Upper lobe of left lung (tissue), 6 donors: ENCODE measurements around the gene ESYT1. TPM values are rescaled to one million over a fixed set of nuclear protein-coding genes. Genes with fewer than 3 reads are reported as not detected.

ENCODE experiments used
- ATAC-seq, 2 donors: fragments of 200-7000 bp; cut with Tn5 transposase; one replicate each; pipeline ENCODE4 v1.9.1; 2022; ENCODE audit warnings: mild to moderate bottlenecking in 2 of 2, moderate library complexity in 2 of 2; ENCODE audit not compliant: low FRiP score in 2 of 2
- DNase-seq, 2 donors: peaks; one replicate each; pipeline ENCODE4 v3.0.0-alpha.2; 2019 to 2020
- H3K27ac ChIP-seq, 4 donors: fragments of 200-600 bp; sonication (generic); one replicate each; pipeline ENCODE4 v1.5.1; 2016 to 2019
- H3K27me3 ChIP-seq, 4 donors: fragments of 200-600 bp; sonication (generic); one replicate each; pipeline ENCODE4 v1.5.1; 2017 to 2019
- H3K36me3 ChIP-seq, 4 donors: fragments of 200-600 bp; sonication (generic); one replicate each; pipeline ENCODE4 v1.5.1; 2016 to 2019
- H3K4me1 ChIP-seq, 4 donors: fragments of 200-600 bp; sonication (generic); one replicate each; pipeline ENCODE4 v1.5.1; 2018 to 2019
- H3K4me3 ChIP-seq, 4 donors: fragments of 200-600 bp; sonication (generic); one replicate each; pipeline ENCODE4 v1.5.1; 2017 to 2019; ENCODE audit warnings: mild to moderate bottlenecking in 2 of 4, moderate library complexity in 1 of 4
- H3K9me3 ChIP-seq, 4 donors: fragments of 200-600 bp; sonication (generic); one replicate each; pipeline ENCODE4 v1.5.1; 2018 to 2019
- CTCF ChIP-seq, 6 experiments: fragments of 450-650 bp in 4 of 6; fragments of 200-600 bp in 2 of 6; sonication (generic) in 2 of 6; IDR thresholded peaks; one replicate each; pipeline ENCODE4 v1.5.1; 2016 to 2019; ENCODE audit warnings: antibody characterized with exemption in 6 of 6
- EP300 ChIP-seq, 4 donors: sonication (generic); formaldehyde crosslinking; IDR thresholded peaks; one replicate each; pipeline ENCODE4 v1.5.1; 2017; ENCODE audit warnings: antibody characterized with exemption in 4 of 4, control low read depth in 2 of 4
- POLR2A ChIP-seq, 4 donors: fragments of 450-650 bp; IDR thresholded peaks; one replicate each; pipeline ENCODE4 v1.5.1; 2016 to 2017; ENCODE audit warnings: antibody characterized with exemption in 4 of 4, mild to moderate bottlenecking in 2 of 4
- POLR2AphosphoS5 ChIP-seq, 2 donors: sonication (generic); formaldehyde crosslinking; IDR thresholded peaks; one replicate each; pipeline ENCODE4 v1.5.1; 2017; ENCODE audit warnings: antibody characterized with exemption in 2 of 2
- WGBS, 2 donors: methylation state at CpG; one replicate each; pipeline ENCODE4 v1.1.5; 2017 to 2018; 5-methylcytosine and 5-hydroxymethylcytosine counted together
- total RNA-seq, 6 donors: library from RNA; depleted of rRNA in 4 of 6; stranded (reverse); fragments of >200 nt in 4 of 6; gene quantifications; one replicate each; pipeline versions ENCODE4 v1.1.0 to v1.2.1, GENCODE V29; 2016 to 2021
- donor health status: DM: no; HTN: no; CAD: no; lungs with moderate emphysema.
- donor health status: DM: no; HTN: yes; CAD: no; lungs with severe emphysema.

Gene ESYT1
- total RNA-seq, 6 donors from 2014 or later = 73.9 to 132 (median 112) TPM

DNA sequence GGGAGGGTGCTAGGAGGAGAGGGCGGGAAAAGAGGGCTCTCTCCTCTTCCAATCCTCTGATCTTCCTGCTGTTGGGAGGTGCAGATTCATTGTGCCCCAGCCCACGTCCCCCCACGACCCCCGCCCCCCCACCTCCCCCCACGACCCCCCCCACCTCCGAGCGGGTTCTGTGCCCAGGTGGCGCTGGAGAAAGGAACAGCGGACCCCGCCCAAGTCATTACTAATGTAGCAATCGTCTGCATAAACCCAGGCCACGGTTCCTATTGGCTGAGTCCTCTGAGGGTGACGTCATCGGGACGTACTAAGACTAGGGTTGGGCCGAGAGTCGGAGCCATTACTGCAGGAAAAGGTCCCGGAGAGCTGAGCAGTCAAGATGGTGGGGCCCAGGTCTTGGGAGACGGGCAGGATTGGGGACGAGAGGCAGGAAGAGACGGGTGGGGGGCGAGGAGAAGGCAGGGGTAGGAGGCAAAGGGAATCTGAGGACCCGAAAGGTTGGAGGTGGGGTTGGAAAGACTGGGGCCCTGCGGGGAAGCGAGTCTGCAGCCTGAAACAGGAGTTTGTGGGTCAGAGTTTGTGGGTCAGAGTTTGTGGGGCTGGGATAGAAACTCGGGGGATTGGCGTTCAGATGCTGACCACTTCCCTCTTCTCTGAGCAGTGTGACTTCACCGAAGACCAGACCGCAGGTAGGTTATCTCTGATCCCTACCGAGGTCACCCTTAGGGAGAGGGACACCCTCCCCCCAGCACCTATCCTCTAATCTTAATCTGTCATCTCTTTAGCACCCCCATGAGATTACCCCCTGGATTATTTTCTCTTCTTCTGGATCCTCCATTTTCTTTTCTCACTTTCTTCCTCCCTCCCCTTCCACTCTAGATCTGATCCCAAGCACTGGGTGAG, 30.2 kb downstream of the ESYT1 start, which contains the start of gene MYL6:
TSS of gene MYL6 (plus strand) at position 331 of the 897 bp plus-strand sequence. CDS start at position 374, 43 bp downstream.
- Histone ChIP-seq H3K27ac (peak within 1 kb of the TSS; percentile 87 to 97 (median 96)), H3K36me3 (peaks cover 30 to 41% (median 37%) of the 10 kb centered on the region in 4 donors), H3K9me3 (no peaks in the 10 kb centered on the region), H3K27me3 (no peaks in the 10 kb centered on the region), H3K4me3 (peak within 1 kb of the TSS; percentile 59 to 84 (median 64)), H3K4me1 (peaks cover 34 to 60% (median 42%) of the 10 kb centered on the region in 4 donors)
- 0 to 1% methylated on average over 20 to 26 of the region's 30 CpGs for WGBS, 2 donors
- peak; percentile 76 to 99 (median 94) for TF ChIP-seq POLR2A (IDR thresholded peaks at IDR 0.05)
- TF ChIP-seq CTCF (IDR thresholded peaks at IDR 0.05) = peak in 1 of 6 experiments; percentile 13
- peak; percentile 100 for TF ChIP-seq POLR2AphosphoS5 (IDR thresholded peaks at IDR 0.05)
- no peak for TF ChIP-seq EP300 (IDR thresholded peaks at IDR 0.05)
- DNase-seq (peak in 1 of 2 donors; percentile 99), ATAC-seq (peak; percentile 94 to 95)

- TF ChIP-seq CTCF (IDR thresholded peaks at IDR 0.05) (no peak), POLR2AphosphoS5 (IDR thresholded peaks at IDR 0.05) (peak; percentile 57 to 72), EP300 (IDR thresholded peaks at IDR 0.05) (no peak), POLR2A (IDR thresholded peaks at IDR 0.05) (peak in 2 of 4 donors; percentile 14 to 61)
- Histone ChIP-seq H3K36me3 (peaks cover 33 to 48% (median 44%) of the 10 kb centered on the region in 4 donors), H3K27ac (peak overlapping the region; percentile 87 to 97 (median 96)), H3K4me1 (peaks cover 32 to 58% (median 40%) of the 10 kb centered on the region in 4 donors), H3K27me3 (no peaks in the 10 kb centered on the region), H3K4me3 (peak overlapping the region; percentile 59 to 84 (median 64)), H3K9me3 (no peaks in the 10 kb centered on the region)
- ATAC-seq (peak; percentile 76 to 78), DNase-seq (peak in 1 of 2 donors; percentile 96)
- 0% methylated on average over 6 of the region's 6 CpGs for WGBS, 2 donors
These were observed 30.9 kb downstream of the ESYT1 start for GRCh38 chr12:56158926-56159461.

- DNase-seq = no peak
- ATAC-seq = no peak
- peaks cover 32 to 58% (median 40%) of the 10 kb centered on the region in 4 donors for H3K4me1 ChIP-seq
- WGBS, 2 donors = 8 to 21% methylated on average over 4 to 8 of the region's 8 CpGs
- H3K9me3 ChIP-seq = no peaks in the 10 kb centered on the region
- peak overlapping the region; percentile 87 to 97 (median 96) for H3K27ac ChIP-seq
- H3K36me3 ChIP-seq = peaks cover 33 to 55% (median 50%) of the 10 kb centered on the region in 4 donors
- peak overlapping the region; percentile 59 to 84 (median 64) for H3K4me3 ChIP-seq
- H3K27me3 ChIP-seq = no peaks in the 10 kb centered on the region
- TF ChIP-seq POLR2AphosphoS5 (IDR thresholded peaks at IDR 0.05) (no peak), EP300 (IDR thresholded peaks at IDR 0.05) (no peak), POLR2A (IDR thresholded peaks at IDR 0.05) (no peak), CTCF (IDR thresholded peaks at IDR 0.05) (no peak)
These were observed 31.6 kb downstream of the ESYT1 start for GRCh38 chr12:56159482-56160192.

DNA sequence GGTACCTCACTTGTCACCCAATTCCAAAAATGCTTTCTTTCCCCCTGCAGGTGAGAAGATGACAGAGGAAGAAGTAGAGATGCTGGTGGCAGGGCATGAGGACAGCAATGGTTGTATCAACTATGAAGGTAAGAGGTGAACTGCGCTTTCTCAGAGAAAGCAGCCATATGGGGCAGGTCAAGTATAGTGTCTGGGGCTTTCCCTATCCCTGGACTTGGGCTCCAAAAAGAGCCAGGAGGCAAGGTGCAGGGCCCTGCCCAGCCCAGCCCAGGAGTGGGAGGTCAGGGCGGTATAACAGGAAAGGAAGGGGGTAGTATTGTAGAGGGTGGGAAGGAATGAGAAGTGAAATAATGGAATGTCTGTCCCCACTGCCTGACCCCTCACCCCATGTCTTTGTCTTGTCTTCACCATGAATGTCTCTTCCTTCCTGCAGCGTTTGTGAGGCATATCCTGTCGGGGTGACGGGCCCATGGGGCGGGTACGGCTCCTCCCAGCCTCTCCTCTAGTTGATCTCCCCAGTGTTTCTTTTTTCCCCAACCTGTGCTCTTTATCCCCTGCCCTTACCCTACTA, 32.2 kb downstream of the ESYT1 start:
- DNase-seq (peak; percentile 39 to 47), ATAC-seq (no peak)
- 15 to 22% methylated on average over 7 of the region's 7 CpGs for WGBS, 2 donors
- H3K9me3 ChIP-seq = no peaks in the 10 kb centered on the region
- H3K27ac ChIP-seq = peak overlapping the region; percentile 87 to 97 (median 96)
- peaks cover 32 to 58% (median 40%) of the 10 kb centered on the region in 4 donors for H3K4me1 ChIP-seq
- peak overlapping the region; percentile 59 to 84 (median 64) for H3K4me3 ChIP-seq
- H3K27me3 ChIP-seq = no peaks in the 10 kb centered on the region
- TF ChIP-seq POLR2AphosphoS5 (IDR thresholded peaks at IDR 0.05) = peak; percentile 46 to 70
- TF ChIP-seq POLR2A (IDR thresholded peaks at IDR 0.05) = no peak
- TF ChIP-seq CTCF (IDR thresholded peaks at IDR 0.05) = no peak
- peaks cover 40 to 61% (median 56%) of the 10 kb centered on the region in 4 donors for H3K36me3 ChIP-seq
